WTC11 (cell line): Measurements from ENCODE around the gene LDLRAD4. TPM values are rescaled to one million over a fixed set of nuclear protein-coding genes. Genes with fewer than 3 reads are reported as not detected.

ENCODE experiments used
- ATAC-seq: fragments of 200-7000 bp; cut with Tn5 transposase; 2 replicates; pipeline ENCODE4 v1.10.0; 2021; ENCODE audit warnings: mild to moderate bottlenecking, moderate library complexity
- CTCF ChIA-PET: fragments of 300-600 bp; sonication (Branson Sonifier 250); formaldehyde crosslinking; loops from one replicate; lab custom pipeline; 2021; ENCODE audit warnings: antibody characterized with exemption; lab: Charles Lee
- POLR2A ChIA-PET: fragments of 350-600 bp; sonication (Branson Sonifier 250); formaldehyde crosslinking; loops from one replicate; lab custom pipeline; 2021; ENCODE audit warnings: antibody characterized with exemption; lab: Charles Lee
- DNase-seq: peaks from one replicate; pipeline ENCODE4 v3.0.0; 2021; ENCODE audit warnings: low spot score
- H3K27ac Mint-ChIP-seq: 2 replicates; pipeline ENCODE4 v1.8.0; 2021; ENCODE audit warnings: mixed read lengths
- H3K27me3 Mint-ChIP-seq: 2 replicates; pipeline ENCODE4 v1.8.0; 2021; ENCODE audit warnings: low read depth, mild to moderate bottlenecking, moderate library complexity, mixed read lengths
- H3K36me3 Mint-ChIP-seq: 2 replicates; pipeline ENCODE4 v1.8.0; 2021; ENCODE audit warnings: mixed read lengths
- H3K4me1 Mint-ChIP-seq: 2 replicates; pipeline ENCODE4 v1.8.0; 2022; ENCODE audit warnings: mixed read lengths
- H3K4me3 Mint-ChIP-seq: 2 replicates; pipeline ENCODE4 v1.8.0; 2021; ENCODE audit warnings: mild to moderate bottlenecking, moderate library complexity, mixed read lengths
- H3K9me3 Mint-ChIP-seq: 2 replicates; pipeline ENCODE4 v1.8.0; 2021; ENCODE audit warnings: mixed read lengths
- CREB1 ChIP-seq: sonication (generic); formaldehyde crosslinking; IDR thresholded peaks from 2 replicates; pipeline ENCODE4 v1.8.0; 2023; ENCODE audit warnings: mild to moderate bottlenecking, missing genetic modification reagents
- JUN ChIP-seq: sonication (generic); formaldehyde crosslinking; IDR thresholded peaks from 2 replicates; pipeline ENCODE4 v1.8.0; 2023; ENCODE audit warnings: mild to moderate bottlenecking, missing genetic modification reagents
- PRDM15 ChIP-seq: sonication (generic); formaldehyde crosslinking; IDR thresholded peaks from 2 replicates; pipeline ENCODE4 v1.8.0; 2022; ENCODE audit warnings: missing genetic modification reagents
- ZNF671 ChIP-seq: fragments of 250-450 bp; sonication (Bioruptor Pico); IDR thresholded peaks from 2 replicates; pipeline ENCODE4 v1.8.0; 2021; ENCODE audit warnings: mild to moderate bottlenecking
- microRNA-seq: library from miRNA; unstranded; fragments of <30 nt; microRNA quantifications from one replicate; pipeline ENCODE4 v1.2.0, GENCODE V29; 2022; ENCODE audit warnings: borderline number of aligned reads
- total RNA-seq: library from RNA; stranded (reverse); gene quantifications from 3 replicates; pipeline ENCODE4 v1.2.3, GENCODE V29; 2021
- TF ChIP-seq, protein P1 (sequence below): sonication (generic); formaldehyde crosslinking; IDR thresholded peaks from 2 replicates; pipeline ENCODE4 v1.8.1; 2022; ENCODE audit warnings: mild to moderate bottlenecking, missing genetic modification reagents, moderate library complexity, borderline replicate concordance

Gene LDLRAD4
- total RNA-seq, 1 experiment from 2014 or later: 6.2 TPM

DNA sequence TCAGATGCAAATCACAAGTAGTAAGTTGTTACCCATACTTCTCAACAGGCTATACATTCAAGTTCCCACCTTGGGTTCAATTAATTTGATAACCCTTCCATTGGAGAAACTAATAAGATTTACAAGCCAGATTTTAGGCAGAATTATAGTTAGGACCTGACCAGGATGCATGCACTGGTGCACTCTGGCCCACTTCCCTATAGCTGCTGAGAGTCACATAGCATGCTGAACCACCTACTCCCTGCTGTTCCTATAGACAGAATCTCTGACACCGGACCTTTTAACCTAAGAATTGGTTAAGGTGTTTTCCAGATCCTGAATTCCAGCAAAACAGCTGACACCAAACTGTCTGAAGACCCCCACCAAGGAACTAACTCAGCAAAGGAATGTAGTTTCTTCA lies 481.6 kb downstream of the LDLRAD4 start:
- Mint-ChIP-seq H3K9me3 (peaks cover 68% of the 10 kb centered on the region), H3K27ac (no peak overlapping the region), H3K36me3 (peaks cover 74% of the 10 kb centered on the region), H3K27me3 (no peaks in the 10 kb centered on the region), H3K4me3 (no peak overlapping the region), H3K4me1 (no peaks in the 10 kb centered on the region)
- ATAC-seq (no peak), DNase-seq (no peak)
- ChIA-PET CTCF (no interaction called here), POLR2A (no interaction called here)
- TF ChIP-seq, protein P1, sequence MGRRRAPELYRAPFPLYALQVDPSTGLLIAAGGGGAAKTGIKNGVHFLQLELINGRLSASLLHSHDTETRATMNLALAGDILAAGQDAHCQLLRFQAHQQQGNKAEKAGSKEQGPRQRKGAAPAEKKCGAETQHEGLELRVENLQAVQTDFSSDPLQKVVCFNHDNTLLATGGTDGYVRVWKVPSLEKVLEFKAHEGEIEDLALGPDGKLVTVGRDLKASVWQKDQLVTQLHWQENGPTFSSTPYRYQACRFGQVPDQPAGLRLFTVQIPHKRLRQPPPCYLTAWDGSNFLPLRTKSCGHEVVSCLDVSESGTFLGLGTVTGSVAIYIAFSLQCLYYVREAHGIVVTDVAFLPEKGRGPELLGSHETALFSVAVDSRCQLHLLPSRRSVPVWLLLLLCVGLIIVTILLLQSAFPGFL (CRISPR knock-in tag): no peak
- TF ChIP-seq ZNF671 (CRISPR knock-in tag) (no peak), CREB1 (CRISPR knock-in tag) (no peak), JUN (no peak), PRDM15 (CRISPR knock-in tag) (no peak)

Small RNA genes within 50 kb of the gene (microRNA-seq; reads per million reads assigned to microRNA genes)
- gene MIR4526 (not detected), gene MIR5190 (not detected)

Other genes starting within 250 kb of the LDLRAD4 start
- 24.3 to 26.8 TPM (median 25.4 TPM) in 3 replicates for gene CEP192, start 227.4 kb upstream of the LDLRAD4 start, total RNA-seq